ENCODE data around the gene DIP2C. TPM values are rescaled to one million over a fixed set of nuclear protein-coding genes. Genes with fewer than 3 reads are reported as not detected.
A peak's percentile ranks its signal among the peaks of the same experiment; 100 is the strongest.

The DIP2C gene
- total RNA-seq, 1 experiment from 2014 or later, result 11.4 TPM

DNA sequence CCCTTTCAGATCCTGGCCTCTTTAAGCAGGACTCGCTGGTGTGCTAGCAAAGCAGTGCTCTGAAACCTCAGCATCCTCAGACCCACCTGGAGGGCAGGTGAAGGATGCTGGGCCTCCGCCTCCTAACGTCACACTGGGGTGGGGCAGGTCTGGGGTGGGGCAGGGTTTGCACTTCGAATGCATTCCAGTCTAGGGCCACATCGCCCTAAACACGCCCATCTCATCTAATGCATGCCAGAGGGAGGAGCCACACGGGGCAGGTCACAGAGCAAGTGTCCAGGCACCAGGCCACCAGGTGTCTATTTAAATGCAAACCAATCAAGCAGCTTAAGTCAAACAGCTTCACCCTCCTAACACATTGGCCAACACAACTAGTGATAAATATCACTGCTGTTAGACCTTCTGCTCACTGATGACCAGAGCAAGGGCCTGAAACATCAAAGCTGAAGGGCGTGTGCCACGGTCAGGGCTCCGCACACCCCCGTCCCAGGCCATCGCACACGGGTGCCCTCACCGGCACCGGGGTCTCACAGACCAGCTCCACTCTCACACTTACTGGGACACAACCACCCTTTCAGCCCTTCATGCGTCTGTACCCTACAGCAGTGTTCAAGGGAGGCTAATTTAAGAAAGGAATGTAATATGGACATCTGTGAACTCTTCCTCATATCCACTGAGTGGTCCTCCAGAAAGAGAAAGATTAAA, 47.1 kb downstream of the DIP2C start:
- Mint-ChIP-seq H3K9me3 (ENCODE audit: unreplicated experiment) (peaks cover 10% of the 10 kb centered on the region), H3K27ac (ENCODE audit: unreplicated experiment) (peak overlapping the region; percentile 80), H3K27me3 (ENCODE audit: insufficient read depth, unreplicated experiment) (no peaks in the 10 kb centered on the region), H3K4me3 (ENCODE audit: unreplicated experiment) (no peak overlapping the region), H3K36me3 (ENCODE audit: insufficient read depth, unreplicated experiment) (peaks cover 4% of the 10 kb centered on the region), H3K4me1 (ENCODE audit: low read depth, unreplicated experiment) (peaks cover 11% of the 10 kb centered on the region)
- CTCF ChIA-PET, result no interaction called here
- TSS peak; percentile 79 for BruUV-seq (replicated peaks)
- H3K9me3 ChIP-seq, result no peaks in the 10 kb centered on the region
- TF ChIP-seq, protein P1, sequence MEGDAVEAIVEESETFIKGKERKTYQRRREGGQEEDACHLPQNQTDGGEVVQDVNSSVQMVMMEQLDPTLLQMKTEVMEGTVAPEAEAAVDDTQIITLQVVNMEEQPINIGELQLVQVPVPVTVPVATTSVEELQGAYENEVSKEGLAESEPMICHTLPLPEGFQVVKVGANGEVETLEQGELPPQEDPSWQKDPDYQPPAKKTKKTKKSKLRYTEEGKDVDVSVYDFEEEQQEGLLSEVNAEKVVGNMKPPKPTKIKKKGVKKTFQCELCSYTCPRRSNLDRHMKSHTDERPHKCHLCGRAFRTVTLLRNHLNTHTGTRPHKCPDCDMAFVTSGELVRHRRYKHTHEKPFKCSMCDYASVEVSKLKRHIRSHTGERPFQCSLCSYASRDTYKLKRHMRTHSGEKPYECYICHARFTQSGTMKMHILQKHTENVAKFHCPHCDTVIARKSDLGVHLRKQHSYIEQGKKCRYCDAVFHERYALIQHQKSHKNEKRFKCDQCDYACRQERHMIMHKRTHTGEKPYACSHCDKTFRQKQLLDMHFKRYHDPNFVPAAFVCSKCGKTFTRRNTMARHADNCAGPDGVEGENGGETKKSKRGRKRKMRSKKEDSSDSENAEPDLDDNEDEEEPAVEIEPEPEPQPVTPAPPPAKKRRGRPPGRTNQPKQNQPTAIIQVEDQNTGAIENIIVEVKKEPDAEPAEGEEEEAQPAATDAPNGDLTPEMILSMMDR (IDR thresholded peaks at IDR 0.05; ENCODE audit: insufficient read depth in 1 of 2, low read depth in 1 of 2, low read length in 1 of 2, severe bottlenecking in 1 of 2, unreplicated experiment in 1 of 2), result no peak
- intact Hi-C loops (cut with micrococcal nuclease; ENCODE audit: unreplicated experiment), result no loop called here
- H3K4me3 ChIP-seq (ENCODE audit: low read depth, low read length), result no peak overlapping the region
- H3K27me3 ChIP-seq (replicated peaks; ENCODE audit: control insufficient read depth, insufficient read depth, low read length), result no peaks in the 10 kb centered on the region
- peaks cover 5% of the 10 kb centered on the region; the same call in 1 of the 2 replicates for H3K4me1 ChIP-seq
- DNase-seq, result peak; percentile 76 to 90
- H3K36me3 ChIP-seq (ENCODE audit: control insufficient read depth, insufficient read depth, low read length), result no peaks in the 10 kb centered on the region
- POLR2A ChIA-PET, result interaction anchor here (0.6 kb wide), 1 partner anchor 161 kb away, joined by 3 read pairs; no protein-coding TSS in a partner anchor

- peaks cover 10% of the 10 kb centered on the region for H3K9me3 Mint-ChIP-seq (ENCODE audit: unreplicated experiment)
- H3K36me3 Mint-ChIP-seq (ENCODE audit: insufficient read depth, unreplicated experiment), result peaks cover 4% of the 10 kb centered on the region
- peak in 1 of 2 experiments; percentile 26 for DNase-seq
- peaks cover 5% of the 10 kb centered on the region; the same call in 1 of the 2 replicates for H3K4me1 ChIP-seq
- peaks cover 11% of the 10 kb centered on the region for H3K4me1 Mint-ChIP-seq (ENCODE audit: low read depth, unreplicated experiment)
- no peak overlapping the region for H3K4me3 ChIP-seq (ENCODE audit: low read depth, low read length)
- H3K27me3 ChIP-seq (replicated peaks; ENCODE audit: control insufficient read depth, insufficient read depth, low read length), result no peaks in the 10 kb centered on the region
- intact Hi-C loops (cut with micrococcal nuclease; ENCODE audit: unreplicated experiment), result no loop called here
- no peak overlapping the region for H3K4me3 Mint-ChIP-seq (ENCODE audit: unreplicated experiment)
- H3K27ac Mint-ChIP-seq (ENCODE audit: unreplicated experiment), result peak overlapping the region; percentile 80
- no peaks in the 10 kb centered on the region for H3K27me3 Mint-ChIP-seq (ENCODE audit: insufficient read depth, unreplicated experiment)
- TSS peak; percentile 82 for BruUV-seq (replicated peaks)
- ChIA-PET POLR2A (no interaction called here), CTCF (no interaction called here)
- no peaks in the 10 kb centered on the region for H3K9me3 ChIP-seq
- TF ChIP-seq, protein P1 (IDR thresholded peaks at IDR 0.05; ENCODE audit: insufficient read depth in 1 of 2, low read depth in 1 of 2, low read length in 1 of 2, severe bottlenecking in 1 of 2, unreplicated experiment in 1 of 2), result no peak
- H3K36me3 ChIP-seq (ENCODE audit: control insufficient read depth, insufficient read depth, low read length), result no peaks in the 10 kb centered on the region
Observed at GRCh38 chr10:641149-642010, 48.1 kb downstream of the DIP2C start.

DNA sequence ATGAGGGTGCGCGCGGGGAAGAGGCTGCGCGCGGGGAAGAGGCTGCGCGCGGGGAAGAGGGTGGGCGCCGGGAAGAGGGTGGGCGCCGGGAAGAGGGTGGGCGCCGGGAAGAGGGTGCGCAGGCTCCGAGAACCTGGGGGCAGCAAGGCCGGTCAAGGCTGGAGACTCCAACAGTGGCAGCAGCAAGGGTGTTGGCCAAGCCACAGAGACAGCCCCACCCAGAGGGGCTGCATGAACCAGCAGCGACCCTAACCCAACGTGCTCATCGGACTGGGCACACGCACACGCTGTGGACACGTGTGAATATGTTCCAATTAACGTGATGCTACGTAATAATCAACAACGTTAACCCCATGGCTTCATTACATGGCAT, 48.8 kb downstream of the DIP2C start:
- H3K4me1 Mint-ChIP-seq (ENCODE audit: low read depth, unreplicated experiment), result peaks cover 11% of the 10 kb centered on the region
- DNase-seq, result peak in 1 of 2 experiments; percentile 22
- BruUV-seq (replicated peaks), result no TSS peak
- no peaks in the 10 kb centered on the region for H3K27me3 Mint-ChIP-seq (ENCODE audit: insufficient read depth, unreplicated experiment)
- TF ChIP-seq, protein P1 (IDR thresholded peaks at IDR 0.05; ENCODE audit: insufficient read depth in 1 of 2, low read depth in 1 of 2, low read length in 1 of 2, severe bottlenecking in 1 of 2, unreplicated experiment in 1 of 2), result no peak
- H3K4me3 Mint-ChIP-seq (ENCODE audit: unreplicated experiment), result no peak overlapping the region
- H3K9me3 ChIP-seq, result no peaks in the 10 kb centered on the region
- intact Hi-C loops (cut with micrococcal nuclease; ENCODE audit: unreplicated experiment), result no loop called here
- POLR2A ChIA-PET, result no interaction called here
- H3K4me3 ChIP-seq (ENCODE audit: low read depth, low read length), result no peak overlapping the region
- peaks cover 5% of the 10 kb centered on the region; the same call in 1 of the 2 replicates for H3K4me1 ChIP-seq
- no peak overlapping the region for H3K27ac Mint-ChIP-seq (ENCODE audit: unreplicated experiment)
- CTCF ChIA-PET, result no interaction called here
- H3K27me3 ChIP-seq (replicated peaks; ENCODE audit: control insufficient read depth, insufficient read depth, low read length), result no peaks in the 10 kb centered on the region
- peaks cover 10% of the 10 kb centered on the region for H3K9me3 Mint-ChIP-seq (ENCODE audit: unreplicated experiment)
- H3K36me3 ChIP-seq (ENCODE audit: control insufficient read depth, insufficient read depth, low read length), result no peaks in the 10 kb centered on the region
- H3K36me3 Mint-ChIP-seq (ENCODE audit: insufficient read depth, unreplicated experiment), result peaks cover 4% of the 10 kb centered on the region
